ENCODE data around the gene UBQLN2. TPM values are rescaled to one million over a fixed set of nuclear protein-coding genes. Genes with fewer than 3 reads are reported as not detected.

UBQLN2 gene
- total and polyA plus RNA-seq, 7 donors: 14.4 to 34.1 (median 27.3) TPM

DNA sequence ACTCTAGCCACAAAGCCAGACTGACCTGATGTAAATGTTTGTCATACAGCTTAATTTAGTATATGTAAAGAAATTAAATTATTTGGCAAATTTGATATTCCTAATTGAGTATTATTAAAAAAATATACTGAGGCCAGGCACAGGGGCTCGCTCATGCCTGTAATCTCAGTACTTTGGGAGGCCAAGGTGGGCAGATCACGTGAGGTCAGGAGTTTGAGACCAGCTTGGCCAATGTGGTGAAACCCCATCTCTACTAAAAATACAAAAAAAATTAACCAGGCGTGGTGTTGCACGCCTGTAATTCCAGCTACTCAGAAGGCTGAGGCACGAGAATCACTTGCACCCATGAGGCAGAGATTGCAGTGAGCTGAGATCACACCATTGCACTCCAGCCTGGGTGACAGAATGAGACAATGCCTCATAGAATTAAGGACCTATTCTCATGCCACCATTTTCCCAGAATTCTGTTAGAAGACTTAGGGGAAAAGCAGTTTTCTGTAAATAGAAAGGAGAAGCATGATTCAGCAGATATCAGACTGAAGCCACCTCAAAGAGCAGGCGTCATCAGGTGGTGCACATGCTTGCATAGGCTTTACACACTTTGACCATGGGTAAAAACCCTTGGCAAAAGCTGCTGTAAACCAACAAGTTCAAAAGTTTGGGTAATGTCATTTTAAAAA, 6.1 kb downstream of the UBQLN2 start:
- WGBS, 3 donors: 48 to 64% (median 56%) methylated on average over 6 of the region's 6 CpGs
- ATAC-seq (peak in 3 of 4 donors; percentile 36 to 49 (median 41)), DNase-seq (no peak)
- intact Hi-C loops (cut with DNase I): no loop called here
- Histone ChIP-seq H3K36me3 (ENCODE audit: insufficient read depth in 1 of 2, low read depth in 1 of 2) (no peaks in the 10 kb centered on the region), H3K27me3 (ENCODE audit: insufficient read depth in 3 of 3, low read length in 2 of 3) (peaks cover 0 to 3% (median 0%) of the 10 kb centered on the region in 3 donors), H3K4me3 (no peak overlapping the region), H3K27ac (peak overlapping the region; percentile 3), H3K9me3 (no peaks in the 10 kb centered on the region), H3K4me1 (peaks cover 21% of the 10 kb centered on the region)
- TF ChIP-seq, protein P1, sequence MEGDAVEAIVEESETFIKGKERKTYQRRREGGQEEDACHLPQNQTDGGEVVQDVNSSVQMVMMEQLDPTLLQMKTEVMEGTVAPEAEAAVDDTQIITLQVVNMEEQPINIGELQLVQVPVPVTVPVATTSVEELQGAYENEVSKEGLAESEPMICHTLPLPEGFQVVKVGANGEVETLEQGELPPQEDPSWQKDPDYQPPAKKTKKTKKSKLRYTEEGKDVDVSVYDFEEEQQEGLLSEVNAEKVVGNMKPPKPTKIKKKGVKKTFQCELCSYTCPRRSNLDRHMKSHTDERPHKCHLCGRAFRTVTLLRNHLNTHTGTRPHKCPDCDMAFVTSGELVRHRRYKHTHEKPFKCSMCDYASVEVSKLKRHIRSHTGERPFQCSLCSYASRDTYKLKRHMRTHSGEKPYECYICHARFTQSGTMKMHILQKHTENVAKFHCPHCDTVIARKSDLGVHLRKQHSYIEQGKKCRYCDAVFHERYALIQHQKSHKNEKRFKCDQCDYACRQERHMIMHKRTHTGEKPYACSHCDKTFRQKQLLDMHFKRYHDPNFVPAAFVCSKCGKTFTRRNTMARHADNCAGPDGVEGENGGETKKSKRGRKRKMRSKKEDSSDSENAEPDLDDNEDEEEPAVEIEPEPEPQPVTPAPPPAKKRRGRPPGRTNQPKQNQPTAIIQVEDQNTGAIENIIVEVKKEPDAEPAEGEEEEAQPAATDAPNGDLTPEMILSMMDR (IDR thresholded peaks at IDR 0.05): no peak

DNA sequence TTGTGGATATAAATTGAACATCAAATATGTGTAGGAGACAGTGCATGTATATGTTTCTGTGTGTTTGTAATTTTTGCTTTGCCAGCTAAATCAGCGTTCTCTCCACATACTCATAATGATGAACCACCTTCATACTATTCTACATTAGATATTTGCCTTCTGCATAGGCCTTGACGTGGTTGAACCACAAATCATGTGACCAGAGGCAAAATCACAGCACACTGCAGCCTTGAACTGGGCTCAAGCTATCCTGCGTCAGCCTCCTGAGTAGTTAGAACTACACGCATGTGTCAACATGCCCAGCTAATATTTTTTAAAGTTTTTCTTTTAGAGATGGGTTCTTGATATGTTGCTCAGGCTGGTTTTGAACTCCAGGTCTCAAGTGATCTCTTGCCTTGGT, 9.5 kb downstream of the UBQLN2 start:
- no peak overlapping the region for H3K27ac ChIP-seq
- peaks cover 1% of the 10 kb centered on the region for H3K4me1 ChIP-seq
- intact Hi-C loops (cut with DNase I): no loop called here
- peaks cover 7% of the 10 kb centered on the region for H3K9me3 ChIP-seq
- H3K4me3 ChIP-seq: no peak overlapping the region
- TF ChIP-seq, protein P1 (IDR thresholded peaks at IDR 0.05): no peak
- peaks cover 0 to 3% (median 0%) of the 10 kb centered on the region in 3 donors for H3K27me3 ChIP-seq (ENCODE audit: insufficient read depth in 3 of 3, low read length in 2 of 3)
- no peaks in the 10 kb centered on the region for H3K36me3 ChIP-seq (ENCODE audit: insufficient read depth in 1 of 2, low read depth in 1 of 2)
- WGBS, 3 donors: 75 to 91% (median 82%) methylated on average over 4 of the region's 4 CpGs
- no peak for ATAC-seq
- no peak for DNase-seq

- H3K4me3 ChIP-seq: no peak overlapping the region
- no peaks in the 10 kb centered on the region for H3K36me3 ChIP-seq (ENCODE audit: insufficient read depth in 1 of 2, low read depth in 1 of 2)
- ATAC-seq (no peak), DNase-seq (no peak)
- H3K27ac ChIP-seq: no peak overlapping the region
- 81 to 98% (median 98%) methylated on average over 3 of the region's 3 CpGs for WGBS, 3 donors
- peaks cover 7% of the 10 kb centered on the region for H3K9me3 ChIP-seq
- TF ChIP-seq, protein P1 (IDR thresholded peaks at IDR 0.05): no peak
- no peaks in the 10 kb centered on the region for H3K4me1 ChIP-seq
- intact Hi-C loops (cut with DNase I): no loop called here
- no peaks in the 10 kb centered on the region for H3K27me3 ChIP-seq (ENCODE audit: insufficient read depth in 3 of 3, low read length in 2 of 3)
Observed at GRCh38 chrX:56574861-56575260, 11.4 kb downstream of the UBQLN2 start.

- Histone ChIP-seq H3K4me3 (no peak overlapping the region), H3K36me3 (ENCODE audit: insufficient read depth in 1 of 2, low read depth in 1 of 2) (no peaks in the 10 kb centered on the region), H3K27ac (no peak overlapping the region), H3K9me3 (peaks cover 13% of the 10 kb centered on the region), H3K4me1 (no peaks in the 10 kb centered on the region), H3K27me3 (ENCODE audit: insufficient read depth in 3 of 3, low read length in 2 of 3) (peaks cover 0 to 6% (median 0%) of the 10 kb centered on the region in 3 donors)
- whole genome bisulfite sequencing, 3 donors: 69 to 97% (median 87%) methylated on average over 2 of the region's 2 CpGs
- DNase-seq: no peak
- no peak for ATAC-seq
- intact Hi-C loops (cut with DNase I): no loop called here
- TF ChIP-seq, protein P1 (IDR thresholded peaks at IDR 0.05): no peak
Observed at GRCh38 chrX:56576721-56577120, 13.3 kb downstream of the UBQLN2 start.

All from psoas muscle (tissue), 8 donors.